ENCODE data around the gene CREBRF. TPM values are rescaled to one million over a fixed set of nuclear protein-coding genes. Genes with fewer than 3 reads are reported as not detected.

The CREBRF gene
- total RNA-seq, 1 donor from 2014 or later = 10.0 TPM

- no peak overlapping the region for H3K4me3 ChIP-seq (ENCODE audit: insufficient read depth, low read depth, low read length)
- no peak overlapping the region for H3K27ac ChIP-seq (ENCODE audit: low read depth, low read length)
- DNase-seq (ENCODE audit: low read depth) = no peak
- Mint-ChIP-seq H3K4me1 (ENCODE audit: low read depth, unreplicated experiment) (no peaks in the 10 kb centered on the region), H3K4me3 (ENCODE audit: unreplicated experiment) (no peak overlapping the region), H3K36me3 (ENCODE audit: low read depth, unreplicated experiment) (no peaks in the 10 kb centered on the region), H3K27ac (ENCODE audit: unreplicated experiment) (no peak overlapping the region), H3K9me3 (ENCODE audit: unreplicated experiment) (no peaks in the 10 kb centered on the region), H3K27me3 (ENCODE audit: low read depth, unreplicated experiment) (peaks cover 17% of the 10 kb centered on the region)
- no peaks in the 10 kb centered on the region for H3K36me3 ChIP-seq (ENCODE audit: insufficient read depth, low read length)
- H3K9me3 ChIP-seq (ENCODE audit: insufficient read depth, low read depth, low read length) = no peaks in the 10 kb centered on the region
- no peak for TF ChIP-seq EZH2 (IDR thresholded peaks at IDR 0.05; ENCODE audit: insufficient read depth, low read length)
- TF ChIP-seq, protein P1, sequence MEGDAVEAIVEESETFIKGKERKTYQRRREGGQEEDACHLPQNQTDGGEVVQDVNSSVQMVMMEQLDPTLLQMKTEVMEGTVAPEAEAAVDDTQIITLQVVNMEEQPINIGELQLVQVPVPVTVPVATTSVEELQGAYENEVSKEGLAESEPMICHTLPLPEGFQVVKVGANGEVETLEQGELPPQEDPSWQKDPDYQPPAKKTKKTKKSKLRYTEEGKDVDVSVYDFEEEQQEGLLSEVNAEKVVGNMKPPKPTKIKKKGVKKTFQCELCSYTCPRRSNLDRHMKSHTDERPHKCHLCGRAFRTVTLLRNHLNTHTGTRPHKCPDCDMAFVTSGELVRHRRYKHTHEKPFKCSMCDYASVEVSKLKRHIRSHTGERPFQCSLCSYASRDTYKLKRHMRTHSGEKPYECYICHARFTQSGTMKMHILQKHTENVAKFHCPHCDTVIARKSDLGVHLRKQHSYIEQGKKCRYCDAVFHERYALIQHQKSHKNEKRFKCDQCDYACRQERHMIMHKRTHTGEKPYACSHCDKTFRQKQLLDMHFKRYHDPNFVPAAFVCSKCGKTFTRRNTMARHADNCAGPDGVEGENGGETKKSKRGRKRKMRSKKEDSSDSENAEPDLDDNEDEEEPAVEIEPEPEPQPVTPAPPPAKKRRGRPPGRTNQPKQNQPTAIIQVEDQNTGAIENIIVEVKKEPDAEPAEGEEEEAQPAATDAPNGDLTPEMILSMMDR (IDR thresholded peaks at IDR 0.05; ENCODE audit: insufficient read depth, low read depth, low read length) = no peak
- no peaks in the 10 kb centered on the region for H3K27me3 ChIP-seq (ENCODE audit: insufficient read depth, low read length)
- no peak for FAIRE-seq
- H2AFZ ChIP-seq (ENCODE audit: low read depth, low read length) = no peak overlapping the region
- H3K4me2 ChIP-seq (ENCODE audit: low read length) = no peak overlapping the region
- H4K20me1 ChIP-seq (ENCODE audit: insufficient read depth, low read length) = no peaks in the 10 kb centered on the region
- H3K9ac ChIP-seq (ENCODE audit: low read length) = no peak overlapping the region
- H3K4me1 ChIP-seq (ENCODE audit: insufficient read depth, low read length) = no peaks in the 10 kb centered on the region
- H3K79me2 ChIP-seq (ENCODE audit: insufficient read depth, low read length) = no peaks in the 10 kb centered on the region
Observed at GRCh38 chr5:173175523-173175922, 119.4 kb downstream of the CREBRF start.

DNA sequence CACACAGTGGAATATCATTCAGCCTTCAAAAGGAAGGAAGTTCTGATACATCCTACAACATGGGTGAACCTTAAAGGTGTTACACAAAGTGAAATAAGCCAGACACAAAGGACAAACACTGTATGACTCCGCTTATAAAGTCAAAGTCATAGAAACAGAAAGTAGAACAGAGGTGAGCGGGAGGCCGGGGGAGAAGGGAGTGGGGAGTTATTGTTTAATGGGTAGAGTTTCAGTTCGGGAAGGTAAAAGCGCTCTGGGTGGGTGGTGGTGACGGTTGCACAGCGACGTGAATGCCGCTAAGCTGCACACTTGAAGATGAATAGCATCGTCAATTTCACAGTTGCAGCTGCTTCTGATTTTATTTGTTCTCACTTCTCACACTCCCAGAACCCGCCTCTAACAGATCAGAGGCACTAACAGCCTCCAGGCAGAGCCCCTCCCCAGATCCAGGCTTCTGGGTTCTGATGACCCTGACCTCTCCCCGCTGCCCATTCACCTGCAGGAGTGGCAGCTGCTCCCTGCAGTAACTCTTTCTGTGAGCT is 122.3 kb downstream of the CREBRF start:
- H3K9me3 Mint-ChIP-seq (ENCODE audit: unreplicated experiment) = no peaks in the 10 kb centered on the region
- no peak overlapping the region for H3K27ac ChIP-seq (ENCODE audit: low read depth, low read length)
- no peaks in the 10 kb centered on the region for H3K4me1 Mint-ChIP-seq (ENCODE audit: low read depth, unreplicated experiment)
- TF ChIP-seq EZH2 (IDR thresholded peaks at IDR 0.05; ENCODE audit: insufficient read depth, low read length) = no peak
- TF ChIP-seq, protein P1 (IDR thresholded peaks at IDR 0.05; ENCODE audit: insufficient read depth, low read depth, low read length) = no peak
- H3K27me3 ChIP-seq (ENCODE audit: insufficient read depth, low read length) = no peaks in the 10 kb centered on the region
- no peaks in the 10 kb centered on the region for H3K4me1 ChIP-seq (ENCODE audit: insufficient read depth, low read length)
- no peak overlapping the region for H3K27ac Mint-ChIP-seq (ENCODE audit: unreplicated experiment)
- no peak overlapping the region for H3K4me3 Mint-ChIP-seq (ENCODE audit: unreplicated experiment)
- no peaks in the 10 kb centered on the region for H3K9me3 ChIP-seq (ENCODE audit: insufficient read depth, low read depth, low read length)
- no peak for FAIRE-seq
- H3K36me3 Mint-ChIP-seq (ENCODE audit: low read depth, unreplicated experiment) = no peaks in the 10 kb centered on the region
- H3K4me2 ChIP-seq (ENCODE audit: low read length) = no peak overlapping the region
- no peaks in the 10 kb centered on the region for H4K20me1 ChIP-seq (ENCODE audit: insufficient read depth, low read length)
- no peak for DNase-seq (ENCODE audit: low read depth)
- H3K27me3 Mint-ChIP-seq (ENCODE audit: low read depth, unreplicated experiment) = peaks cover 20% of the 10 kb centered on the region
- H3K4me3 ChIP-seq (ENCODE audit: insufficient read depth, low read depth, low read length) = no peak overlapping the region
- H2AFZ ChIP-seq (ENCODE audit: low read depth, low read length) = no peak overlapping the region
- H3K9ac ChIP-seq (ENCODE audit: low read length) = no peak overlapping the region
- no peaks in the 10 kb centered on the region for H3K79me2 ChIP-seq (ENCODE audit: insufficient read depth, low read length)
- no peaks in the 10 kb centered on the region for H3K36me3 ChIP-seq (ENCODE audit: insufficient read depth, low read length)

DNA sequence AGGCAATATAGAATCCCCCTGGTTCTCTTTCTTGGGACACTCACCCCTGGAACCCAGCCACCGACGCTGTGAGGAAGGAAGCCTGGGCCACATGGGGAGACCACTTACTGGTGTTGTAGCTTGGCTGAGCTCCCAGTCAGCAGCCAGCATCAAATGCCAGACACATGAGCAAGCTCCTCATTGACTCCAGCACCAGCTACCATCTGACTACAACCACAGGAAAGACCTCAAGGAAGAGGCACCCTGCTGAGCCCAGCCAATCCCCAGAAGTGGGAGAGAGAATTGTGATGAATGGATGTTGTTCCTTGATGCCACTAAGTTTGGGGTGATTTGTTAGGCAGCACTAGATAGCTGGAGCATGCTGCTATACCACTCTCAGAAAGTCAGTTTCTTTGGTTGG is 124.2 kb downstream of the CREBRF start:
- Mint-ChIP-seq H3K4me3 (ENCODE audit: unreplicated experiment) (no peak overlapping the region), H3K4me1 (ENCODE audit: low read depth, unreplicated experiment) (no peaks in the 10 kb centered on the region), H3K9me3 (ENCODE audit: unreplicated experiment) (no peaks in the 10 kb centered on the region), H3K36me3 (ENCODE audit: low read depth, unreplicated experiment) (no peaks in the 10 kb centered on the region), H3K27ac (ENCODE audit: unreplicated experiment) (no peak overlapping the region), H3K27me3 (ENCODE audit: low read depth, unreplicated experiment) (peaks cover 19% of the 10 kb centered on the region)
- H3K4me3 ChIP-seq (ENCODE audit: insufficient read depth, low read depth, low read length) = no peak overlapping the region
- H3K4me1 ChIP-seq (ENCODE audit: insufficient read depth, low read length) = no peaks in the 10 kb centered on the region
- DNase-seq (ENCODE audit: low read depth) (peak; percentile 9), FAIRE-seq (no peak)
- no peaks in the 10 kb centered on the region for H3K79me2 ChIP-seq (ENCODE audit: insufficient read depth, low read length)
- no peak overlapping the region for H3K9ac ChIP-seq (ENCODE audit: low read length)
- H4K20me1 ChIP-seq (ENCODE audit: insufficient read depth, low read length) = no peaks in the 10 kb centered on the region
- H3K9me3 ChIP-seq (ENCODE audit: insufficient read depth, low read depth, low read length) = no peaks in the 10 kb centered on the region
- H3K27ac ChIP-seq (ENCODE audit: low read depth, low read length) = no peak overlapping the region
- no peak overlapping the region for H2AFZ ChIP-seq (ENCODE audit: low read depth, low read length)
- no peaks in the 10 kb centered on the region for H3K36me3 ChIP-seq (ENCODE audit: insufficient read depth, low read length)
- no peak overlapping the region for H3K4me2 ChIP-seq (ENCODE audit: low read length)
- H3K27me3 ChIP-seq (ENCODE audit: insufficient read depth, low read length) = no peaks in the 10 kb centered on the region
- TF ChIP-seq, protein P1 (IDR thresholded peaks at IDR 0.05; ENCODE audit: insufficient read depth, low read depth, low read length) = no peak
- TF ChIP-seq EZH2 (IDR thresholded peaks at IDR 0.05; ENCODE audit: insufficient read depth, low read length) = no peak
